Sigmoid colon (tissue), 7 donors: ENCODE measurements around the gene DBX1. TPM values are rescaled to one million over a fixed set of nuclear protein-coding genes. Genes with fewer than 3 reads are reported as not detected.
A peak's percentile ranks its signal among the peaks of the same experiment; 100 is the strongest.

Source experiments
- DNase-seq: peaks from one replicate; pipeline ENCODE4 v3.0.0-alpha.2; 2019
- H3K27ac ChIP-seq, 4 donors: fragments of 200-600 bp; sonication (generic); one replicate each; pipeline ENCODE4 v1.5.1; 2016 to 2019; ENCODE audit warnings: mild to moderate bottlenecking in 1 of 4
- H3K27me3 ChIP-seq, 3 donors: fragments of 200-600 bp; sonication (generic); one replicate each; pipeline ENCODE4 v1.5.1; 2019; ENCODE audit warnings: mild to moderate bottlenecking in 1 of 3
- H3K36me3 ChIP-seq, 4 donors: fragments of 200-600 bp; sonication (generic); one replicate each; pipeline ENCODE4 v1.5.1; 2016 to 2019
- H3K4me1 ChIP-seq, 4 donors: fragments of 200-600 bp; sonication (generic); one replicate each; pipeline ENCODE4 v1.5.1; 2017 to 2019
- H3K4me3 ChIP-seq, 4 donors: fragments of 200-600 bp; sonication (generic); one replicate each; pipeline ENCODE4 v1.5.1; 2017 to 2019; ENCODE audit warnings: mild to moderate bottlenecking in 2 of 4, moderate library complexity in 1 of 4
- H3K9me3 ChIP-seq, 4 donors: fragments of 200-600 bp in 3 of 4; sonication (generic) in 3 of 4; one replicate each; pipeline versions ENCODE4 v1.5.1 to v1.6.1; 2013 to 2019
- CTCF ChIP-seq, 4 experiments: fragments of 450-650 bp in 3 of 4; fragments of 200-600 bp in 1 of 4; IDR thresholded peaks; one replicate each; pipeline ENCODE4 v1.5.1; 2016 to 2019; ENCODE audit warnings: antibody characterized with exemption in 4 of 4, mild to moderate bottlenecking in 3 of 4, moderate library complexity in 2 of 4
- EP300 ChIP-seq, 4 donors: sonication (generic); formaldehyde crosslinking; IDR thresholded peaks; one replicate each; pipeline ENCODE4 v1.6.1; 2017; ENCODE audit warnings: antibody characterized with exemption in 4 of 4
- POLR2A ChIP-seq, 2 donors: fragments of 450-650 bp; IDR thresholded peaks; one replicate each; pipeline ENCODE4 v1.6.1; 2016; ENCODE audit warnings: antibody characterized with exemption in 2 of 2, mild to moderate bottlenecking in 2 of 2, moderate library complexity in 2 of 2
- POLR2AphosphoS5 ChIP-seq, 4 donors: sonication (generic); formaldehyde crosslinking; IDR thresholded peaks; one replicate each; pipeline ENCODE4 v1.6.1; 2017; ENCODE audit warnings: antibody characterized with exemption in 4 of 4
- WGBS, 2 donors: extraction: QIAGEN DNeasy Blood & Tissue Kit; methylation state at CpG; one replicate each; pipeline ENCODE4 v1.1.7; 2013; 5-methylcytosine and 5-hydroxymethylcytosine counted together
- intact Hi-C: fragments of 100-400 bp; cut with DNase I; formaldehyde crosslinking; loops from one replicate; pipeline ENCODE4 v1.15.1; 2023
- polyA plus RNA-seq, 3 donors: library from polyadenylated mRNA; stranded (reverse); fragments of 200-250 nt; gene quantifications; one replicate each; pipeline ENCODE4 v1.2.3, GENCODE V29; 2013
- total RNA-seq, 4 donors: library from RNA; depleted of rRNA; stranded (reverse); fragments of >200 nt; gene quantifications; one replicate each; pipeline ENCODE4 v1.1.0, GENCODE V29; 2016
- donor health status: healthy with polysubstance abuse.
- donor health status: Bipolar disorder and iron deficiency.
- donor health status: healthy.

The DBX1 gene
- total and polyA plus RNA-seq, 7 donors = not detected

GRCh38 chr11:20158597-20159257 is 1.5 kb downstream of the DBX1 start:
- WGBS, 2 donors = 8 to 20% methylated on average over 33 of the region's 33 CpGs
- Histone ChIP-seq H3K4me1 (peaks cover 0 to 26% (median 26%) of the 10 kb centered on the region in 4 donors), H3K27me3 (peaks cover 73 to 100% (median 82%) of the 10 kb centered on the region in 3 donors)

GRCh38 chr11:20157728-20158127 is 2.5 kb downstream of the DBX1 start:
- no peak for DNase-seq
- 7 to 16% methylated on average over 9 of the region's 9 CpGs for WGBS, 2 donors
- Histone ChIP-seq H3K4me3 (no peak overlapping the region), H3K36me3 (no peaks in the 10 kb centered on the region), H3K9me3 (no peaks in the 10 kb centered on the region), H3K4me1 (peaks cover 0 to 16% (median 16%) of the 10 kb centered on the region in 4 donors), H3K27ac (no peak overlapping the region), H3K27me3 (peaks cover 66 to 95% (median 72%) of the 10 kb centered on the region in 3 donors)
- no peak for TF ChIP-seq CTCF (IDR thresholded peaks at IDR 0.05)
- no peak for TF ChIP-seq EP300 (IDR thresholded peaks at IDR 0.05)
- TF ChIP-seq POLR2AphosphoS5 (IDR thresholded peaks at IDR 0.05) = no peak
- TF ChIP-seq POLR2A (IDR thresholded peaks at IDR 0.05) = no peak
- intact Hi-C loops = no loop called here

More at GRCh38 chr11:20158597-20159257, 1.5 kb downstream of the DBX1 start:
- no peaks in the 10 kb centered on the region for H3K36me3 ChIP-seq
- no peak overlapping the region for H3K27ac ChIP-seq
- no peaks in the 10 kb centered on the region for H3K9me3 ChIP-seq
- intact Hi-C loops = no loop called here
- peak; percentile 61 for DNase-seq
- TF ChIP-seq EP300 (IDR thresholded peaks at IDR 0.05) (no peak), CTCF (IDR thresholded peaks at IDR 0.05) (no peak), POLR2A (IDR thresholded peaks at IDR 0.05) (no peak), POLR2AphosphoS5 (IDR thresholded peaks at IDR 0.05) (no peak)
- H3K4me3 ChIP-seq = no peak overlapping the region

- no peak overlapping the region for H3K4me3 ChIP-seq
- no peaks in the 10 kb centered on the region for H3K36me3 ChIP-seq
- peak in 1 of 4 donors; percentile 2 for TF ChIP-seq POLR2AphosphoS5 (IDR thresholded peaks at IDR 0.05)
- no peak for TF ChIP-seq CTCF (IDR thresholded peaks at IDR 0.05)
- 3 to 4% methylated on average over 45 of the region's 45 CpGs for WGBS, 2 donors
- DNase-seq = no peak
- intact Hi-C loops = no loop called here
- no peaks in the 10 kb centered on the region for H3K9me3 ChIP-seq
- H3K27me3 ChIP-seq = peaks cover 59 to 88% (median 65%) of the 10 kb centered on the region in 3 donors
- peaks cover 0 to 15% (median 14%) of the 10 kb centered on the region in 4 donors for H3K4me1 ChIP-seq
- no peak overlapping the region for H3K27ac ChIP-seq
These were observed 3.2 kb downstream of the DBX1 start for GRCh38 chr11:20156876-20157613.

GRCh38 chr11:20156280-20156875 is 3.9 kb downstream of the DBX1 start:
- Histone ChIP-seq H3K36me3 (no peaks in the 10 kb centered on the region), H3K27me3 (peaks cover 55 to 81% (median 59%) of the 10 kb centered on the region in 3 donors), H3K27ac (no peak overlapping the region), H3K4me3 (no peak overlapping the region), H3K4me1 (peaks cover 0 to 15% (median 14%) of the 10 kb centered on the region in 4 donors), H3K9me3 (no peaks in the 10 kb centered on the region)
- WGBS, 2 donors = 3 to 4% methylated on average over 51 of the region's 51 CpGs
- DNase-seq = no peak
- intact Hi-C loops = no loop called here
- TF ChIP-seq EP300 (IDR thresholded peaks at IDR 0.05) (no peak), POLR2AphosphoS5 (IDR thresholded peaks at IDR 0.05) (no peak), CTCF (IDR thresholded peaks at IDR 0.05) (no peak), POLR2A (IDR thresholded peaks at IDR 0.05) (no peak)
